A549 (cell line): Measurements from ENCODE around the gene ACAT2. TPM values are rescaled to one million over a fixed set of nuclear protein-coding genes. Genes with fewer than 3 reads are reported as not detected.
"Not testable (repeated sequence)": the region's sequence is repeated elsewhere in the genome, so short reads cannot be mapped to it uniquely, and the experiment has no call there.

ENCODE experiments used
- ATAC-seq, 2 experiments: fragments of 200-7000 bp in 1 of 2; fragments of >200 bp in 1 of 2; cut with Nextera tagmentation in 1 of 2; cut with Tn5 transposase in 1 of 2; 3 replicates each; pipeline versions ENCODE4 v1.8.0 to v1.9.1; 2018 to 2020; ENCODE audit warnings: mild to moderate bottlenecking in 1 of 2, moderate library complexity in 1 of 2
- CTCF ChIA-PET: fragments of 300-600 bp; sonication (Branson Sonifier 250); formaldehyde crosslinking; extraction: SDS; loops from one replicate; lab custom pipeline; 2021; ENCODE audit warnings: antibody characterized with exemption, inconsistent platforms; lab: Yijun Ruan, JAX
- POLR2A ChIA-PET: fragments of 350-600 bp; formaldehyde crosslinking; extraction: SDS; loops from one replicate; lab custom pipeline; 2021; ENCODE audit warnings: antibody characterized with exemption, inconsistent platforms; lab: Yijun Ruan, JAX
- DNase-seq, 2 experiments: peaks; one replicate each; pipeline versions ENCODE4 v3.0.0 to v3.0.0-alpha.2; 2011 to 2016; ENCODE audit warnings: low read depth in 1 of 2, low spot score in 1 of 2
- FAIRE-seq: peaks from 2 replicates; lab custom pipeline; 2011; peaks lifted over from hg19 to GRCh38; lab: Jason Lieb, UNC
- H3K27ac ChIP-seq, 2 experiments: fragments of >200 bp; sonication (Bioruptor Twin); formaldehyde crosslinking; 3 replicates each; pipeline ENCODE4 v1.5.1; 2016 to 2017
- H3K4me1 ChIP-seq: fragments of >200 bp; sonication (Bioruptor Twin); formaldehyde crosslinking; 3 replicates; pipeline ENCODE4 v1.6.1; 2016
- H3K4me2 ChIP-seq: fragments of >200 bp; sonication (Bioruptor Twin); formaldehyde crosslinking; 3 replicates; pipeline ENCODE4 v1.6.1; 2016
- H3K4me3 ChIP-seq: fragments of >200 bp; sonication (Bioruptor Twin); formaldehyde crosslinking; 3 replicates; pipeline ENCODE4 v1.5.1; 2016
- H3K9me3 ChIP-seq: fragments of >200 bp; sonication (Bioruptor Twin); formaldehyde crosslinking; 3 replicates; pipeline ENCODE4 v1.6.1; 2016
- CBX8 ChIP-seq: fragments of 200-600 bp; sonication (generic); IDR thresholded peaks from 2 replicates; pipeline ENCODE4 v1.6.1; 2016
- CEBPB ChIP-seq, 2 experiments: fragments of >200 bp in 1 of 2; sonication (Bioruptor Twin) in 1 of 2; formaldehyde crosslinking in 1 of 2; IDR thresholded peaks; 2 replicates each; pipeline ENCODE4 v1.6.1; 2012 to 2016
- CHD4 ChIP-seq: fragments of 200-600 bp; sonication (generic); IDR thresholded peaks from 2 replicates; pipeline ENCODE4 v1.6.1; 2016; ENCODE audit warnings: antibody characterized with exemption, mild to moderate bottlenecking, borderline replicate concordance
- ESRRA ChIP-seq: fragments of 150-350 bp; IDR thresholded peaks from 2 replicates; pipeline ENCODE4 v1.6.1; 2014; ENCODE audit warnings: mild to moderate bottlenecking, low read length, borderline replicate concordance
- FOXS1 ChIP-seq: fragments of 250-450 bp; sonication (Bioruptor Pico); IDR thresholded peaks from 2 replicates; pipeline ENCODE4 v1.5.0; 2020; ENCODE audit warnings: mild to moderate bottlenecking, moderate library complexity
- GATA3 ChIP-seq: IDR thresholded peaks from 2 replicates; pipeline ENCODE4 v1.6.1; 2012; ENCODE audit warnings: borderline replicate concordance
- HES2 ChIP-seq: fragments of >200 bp; sonication (Bioruptor Twin); formaldehyde crosslinking; IDR thresholded peaks from 2 replicates; pipeline ENCODE4 v1.6.1; 2016
- HEYL ChIP-seq: fragments of 250-450 bp; sonication (Bioruptor Pico); IDR thresholded peaks from 2 replicates; pipeline ENCODE4 v1.8.0; 2021; ENCODE audit warnings: mild to moderate bottlenecking, moderate library complexity
- HOXB13 ChIP-seq: fragments of 250-450 bp; sonication (Bioruptor Pico); IDR thresholded peaks from 2 replicates; pipeline ENCODE4 v1.5.0; 2020; ENCODE audit warnings: low read depth, mild to moderate bottlenecking, moderate library complexity
- HOXB5 ChIP-seq: fragments of 250-450 bp; sonication (Bioruptor Pico); IDR thresholded peaks from 2 replicates; pipeline ENCODE4 v1.5.0; 2020; ENCODE audit warnings: mild to moderate bottlenecking, moderate library complexity
- JUN ChIP-seq, 2 experiments: fragments of >200 bp; sonication (Bioruptor Twin); formaldehyde crosslinking; IDR thresholded peaks; 2 replicates in 1 of 2; 3 replicates in 1 of 2; pipeline ENCODE4 v1.6.1; 2016 to 2017
- JUNB ChIP-seq: fragments of >200 bp; sonication (Bioruptor Twin); formaldehyde crosslinking; IDR thresholded peaks from 2 replicates; pipeline ENCODE4 v1.6.1; 2016
- KDM1A ChIP-seq: fragments of 200-600 bp; sonication (generic); IDR thresholded peaks from 2 replicates; pipeline ENCODE4 v1.6.1; 2016; ENCODE audit warnings: low read depth, mild to moderate bottlenecking
- MAX ChIP-seq: IDR thresholded peaks from 2 replicates; pipeline ENCODE4 v1.6.1; 2012
- NPAS2 ChIP-seq: fragments of 250-450 bp; sonication (Bioruptor Pico); IDR thresholded peaks from 2 replicates; pipeline ENCODE4 v1.8.0; 2022; ENCODE audit warnings: mild to moderate bottlenecking, moderate library complexity, borderline replicate concordance
- NR3C1 ChIP-seq: fragments of >200 bp; sonication (Bioruptor Twin); formaldehyde crosslinking; IDR thresholded peaks from 3 replicates; pipeline ENCODE4 v1.6.1; 2017
- POLR2A ChIP-seq: IDR thresholded peaks from 2 replicates; pipeline ENCODE4 v1.6.1; 2012; ENCODE audit warnings: mild to moderate bottlenecking, low read length
- POLR2AphosphoS2 ChIP-seq: conservative IDR thresholded peaks from 2 replicates; pipeline ENCODE4 v1.6.1; 2012; ENCODE audit warnings: low read length, improper control_type of control experiment, inconsistent platforms
- RAD21 ChIP-seq, 2 experiments: fragments of >200 bp in 1 of 2; sonication (Bioruptor Twin) in 1 of 2; formaldehyde crosslinking in 1 of 2; IDR thresholded peaks in 1 of 2; conservative IDR thresholded peaks in 1 of 2; 2 replicates in 1 of 2; 3 replicates in 1 of 2; pipeline ENCODE4 v1.6.1; 2012 to 2018; ENCODE audit warnings: inconsistent platforms in 1 of 2
- RARB ChIP-seq: fragments of 250-450 bp; sonication (Bioruptor Pico); IDR thresholded peaks from 2 replicates; pipeline ENCODE4 v1.8.0; 2021; ENCODE audit warnings: mild to moderate bottlenecking, moderate library complexity
- RCOR1 ChIP-seq: fragments of 150-350 bp; IDR thresholded peaks from 2 replicates; pipeline ENCODE4 v1.6.1; 2014; ENCODE audit warnings: antibody characterized with exemption, low read length, low read depth
- TFCP2L1 ChIP-seq: fragments of 250-450 bp; sonication (Bioruptor Pico); IDR thresholded peaks from 2 replicates; pipeline ENCODE4 v1.5.0; 2021; ENCODE audit warnings: mild to moderate bottlenecking
- ZNF302 ChIP-seq: fragments of 250-450 bp; sonication (Bioruptor Pico); IDR thresholded peaks from 2 replicates; pipeline ENCODE4 v1.9.0; 2021; ENCODE audit warnings: inconsistent platforms, mild to moderate bottlenecking, moderate library complexity
- WGBS: methylation state at CpG from one replicate; pipeline ENCODE4 v1.1.6; 2017; ENCODE audit errors: missing lambda C conversion rate; 5-methylcytosine and 5-hydroxymethylcytosine counted together
- polyA plus RNA-seq, 4 experiments: library from polyadenylated mRNA; depleted of rRNA in 3 of 4; stranded (reverse); fragments of >200 nt; fragmentation: RNase III in 1 of 4; extraction: RNeasy Plus Mini Kit Qiagen cat#74134 plus additional on column Dnase treatment in 1 of 4; gene quantifications; 2 replicates in 3 of 4; 3 replicates in 1 of 4; pipeline ENCODE4 v1.2.3, GENCODE V29; 2011 to 2017
- TF ChIP-seq, protein P1 (sequence below): fragments of >200 bp; sonication (Bioruptor Twin); formaldehyde crosslinking; IDR thresholded peaks from 3 replicates; pipeline ENCODE4 v1.6.1; 2016
- TF ChIP-seq, protein P2 (sequence below): fragments of 250-450 bp; sonication (Bioruptor Pico); IDR thresholded peaks from 2 replicates; pipeline ENCODE4 v1.5.0; 2021; ENCODE audit warnings: mild to moderate bottlenecking, moderate library complexity, borderline replicate concordance
- TF ChIP-seq, protein P3 (sequence below): fragments of 200-600 bp; sonication (generic); IDR thresholded peaks from 2 replicates; pipeline ENCODE4 v1.6.1; 2016; ENCODE audit warnings: antibody characterized with exemption, mild to moderate bottlenecking, moderate library complexity

ACAT2 gene
- polyA plus RNA-seq, 2 of the 4 experiments (the other 2 are of a cell fraction): 44.7 to 45.5 TPM

DNA sequence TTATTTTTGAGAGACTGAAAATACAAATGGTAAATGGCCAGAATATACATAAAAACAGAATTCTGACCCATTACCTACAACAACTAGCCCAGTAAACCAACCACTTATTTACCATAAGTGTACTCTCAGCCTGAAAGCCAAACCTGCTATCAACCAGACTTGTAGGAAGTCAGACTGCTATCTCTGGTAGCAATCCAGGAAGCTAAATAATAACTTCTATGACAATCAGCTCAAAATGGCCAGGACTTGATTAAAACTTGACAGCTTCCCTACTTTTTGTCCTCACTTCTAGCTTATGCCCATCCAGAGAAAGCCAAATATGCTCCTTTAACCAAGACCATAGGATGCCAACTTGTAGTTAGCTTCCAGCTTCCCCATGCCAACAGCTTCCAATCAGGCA, 39.2 kb upstream of the ACAT2 start:
- no peak overlapping the region for H3K27ac ChIP-seq
- no peaks in the 10 kb centered on the region for H3K9me3 ChIP-seq
- ATAC-seq: no peak
- 0 out of 3 replicates have a peak, but pooled peaks cover 5% of the 10 kb centered on the region for H3K4me1 ChIP-seq
- POLR2A ChIA-PET: interaction anchor here (0.6 kb wide), 1 partner anchor 22 kb away, joined by 5 read pairs; no protein-coding TSS in a partner anchor
- no peak overlapping the region for H3K4me3 ChIP-seq
- TF ChIP-seq KDM1A (no peak), ZNF302 (no peak)
- FAIRE-seq: no peak
- DNase-seq: no peak
- H3K4me2 ChIP-seq: no peak overlapping the region
- CTCF ChIA-PET: interaction anchor here (1.3 to 1.8 kb wide), 2 partner anchors 28 to 31 kb away, joined by 3 to 5 read pairs; no protein-coding TSS in a partner anchor

DNA sequence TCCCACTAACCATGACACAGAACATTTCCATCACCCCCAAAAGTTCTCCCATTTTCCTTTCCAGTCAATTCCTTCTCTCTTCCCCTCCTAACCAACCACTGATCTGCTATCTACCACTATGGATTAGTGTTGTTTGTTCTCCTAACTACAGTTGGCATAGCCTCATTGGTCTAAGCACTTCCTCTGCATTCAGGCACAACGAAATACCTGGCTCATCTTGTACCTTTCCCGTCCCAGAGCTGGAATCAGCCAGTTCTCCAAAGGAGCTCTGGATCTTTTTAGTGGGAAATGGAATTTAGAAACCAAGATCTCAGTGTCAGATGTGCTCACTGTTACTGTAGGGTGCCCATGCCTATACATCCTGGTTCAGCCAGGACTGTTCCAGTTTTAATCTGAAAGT, 38.6 kb upstream of the ACAT2 start:
- 91% methylated on average over 2 of the region's 2 CpGs for whole genome bisulfite sequencing
- Histone ChIP-seq H3K4me2 (no peak overlapping the region), H3K27ac (no peak overlapping the region), H3K4me1 (0 out of 3 replicates have a peak, but pooled peaks cover 4% of the 10 kb centered on the region), H3K4me3 (no peak overlapping the region), H3K9me3 (no peaks in the 10 kb centered on the region)
- ATAC-seq (no peak), FAIRE-seq (no peak), DNase-seq (no peak)
- ChIA-PET CTCF (interaction anchor here (0.6 to 1.8 kb wide), 3 partner anchors 28 to 32 kb away, joined by 3 to 5 read pairs (median 4); no protein-coding TSS in a partner anchor), POLR2A (no interaction called here)
- TF ChIP-seq, protein P1, sequence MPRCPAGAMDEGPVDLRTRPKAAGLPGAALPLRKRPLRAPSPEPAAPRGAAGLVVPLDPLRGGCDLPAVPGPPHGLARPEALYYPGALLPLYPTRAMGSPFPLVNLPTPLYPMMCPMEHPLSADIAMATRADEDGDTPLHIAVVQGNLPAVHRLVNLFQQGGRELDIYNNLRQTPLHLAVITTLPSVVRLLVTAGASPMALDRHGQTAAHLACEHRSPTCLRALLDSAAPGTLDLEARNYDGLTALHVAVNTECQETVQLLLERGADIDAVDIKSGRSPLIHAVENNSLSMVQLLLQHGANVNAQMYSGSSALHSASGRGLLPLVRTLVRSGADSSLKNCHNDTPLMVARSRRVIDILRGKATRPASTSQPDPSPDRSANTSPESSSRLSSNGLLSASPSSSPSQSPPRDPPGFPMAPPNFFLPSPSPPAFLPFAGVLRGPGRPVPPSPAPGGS: no peak
- TF ChIP-seq CHD4 (no peak), GATA3 (no peak), RCOR1 (no peak), POLR2AphosphoS2 (no peak), RAD21 (conservative IDR thresholded peaks at IDR 0.05 in 1 of 2, IDR thresholded peaks at IDR 0.05 in 1 of 2) (no peak), RARB (CRISPR knock-in tag) (no peak), HOXB5 (CRISPR knock-in tag) (no peak), JUN (IDR thresholded peaks at IDR 0.05) (no peak), FOXS1 (CRISPR knock-in tag) (no peak), ESRRA (no peak), NR3C1 (no peak), HOXB13 (CRISPR knock-in tag) (no peak), HES2 (no peak), TFCP2L1 (CRISPR knock-in tag) (no peak), ZNF302 (no peak), NPAS2 (CRISPR knock-in tag) (no peak), CBX8 (no peak)
- TF ChIP-seq, protein P2, sequence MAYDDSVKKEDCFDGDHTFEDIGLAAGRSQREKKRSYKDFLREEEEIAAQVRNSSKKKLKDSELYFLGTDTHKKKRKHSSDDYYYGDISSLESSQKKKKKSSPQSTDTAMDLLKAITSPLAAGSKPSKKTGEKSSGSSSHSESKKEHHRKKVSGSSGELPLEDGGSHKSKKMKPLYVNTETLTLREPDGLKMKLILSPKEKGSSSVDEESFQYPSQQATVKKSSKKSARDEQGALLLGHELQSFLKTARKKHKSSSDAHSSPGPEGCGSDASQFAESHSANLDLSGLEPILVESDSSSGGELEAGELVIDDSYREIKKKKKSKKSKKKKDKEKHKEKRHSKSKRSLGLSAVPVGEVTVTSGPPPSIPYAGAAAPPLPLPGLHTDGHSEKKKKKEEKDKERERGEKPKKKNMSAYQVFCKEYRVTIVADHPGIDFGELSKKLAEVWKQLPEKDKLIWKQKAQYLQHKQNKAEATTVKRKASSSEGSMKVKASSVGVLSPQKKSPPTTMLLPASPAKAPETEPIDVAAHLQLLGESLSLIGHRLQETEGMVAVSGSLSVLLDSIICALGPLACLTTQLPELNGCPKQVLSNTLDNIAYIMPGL (CRISPR knock-in tag): no peak

GRCh38 chr6:159724778-159725177, 37.1 kb upstream of the ACAT2 start:
- Histone ChIP-seq H3K27ac (no peak overlapping the region), H3K4me2 (peak overlapping the region; percentile 99; the same call in 2 of the 3 replicates), H3K9me3 (no peaks in the 10 kb centered on the region), H3K4me3 (no peak overlapping the region), H3K4me1 (peaks cover 14% of the 10 kb centered on the region; the same call in 2 of the 3 replicates)
- DNase-seq (no peak), FAIRE-seq (no peak), ATAC-seq (no peak)
- ChIA-PET POLR2A (interaction anchor here (0.7 kb wide), 1 partner anchor 88 kb away, joined by 11 read pairs; no protein-coding TSS in a partner anchor), CTCF (interaction anchor here (1.8 kb wide), 1 partner anchor 33 kb away, joined by 5 read pairs; no protein-coding TSS in a partner anchor)
- TF ChIP-seq RCOR1: no peak
- TF ChIP-seq MAX: no peak
- no peak for TF ChIP-seq POLR2A
- no peak for TF ChIP-seq CEBPB (IDR thresholded peaks at IDR 0.05)
- TF ChIP-seq, protein P3, sequence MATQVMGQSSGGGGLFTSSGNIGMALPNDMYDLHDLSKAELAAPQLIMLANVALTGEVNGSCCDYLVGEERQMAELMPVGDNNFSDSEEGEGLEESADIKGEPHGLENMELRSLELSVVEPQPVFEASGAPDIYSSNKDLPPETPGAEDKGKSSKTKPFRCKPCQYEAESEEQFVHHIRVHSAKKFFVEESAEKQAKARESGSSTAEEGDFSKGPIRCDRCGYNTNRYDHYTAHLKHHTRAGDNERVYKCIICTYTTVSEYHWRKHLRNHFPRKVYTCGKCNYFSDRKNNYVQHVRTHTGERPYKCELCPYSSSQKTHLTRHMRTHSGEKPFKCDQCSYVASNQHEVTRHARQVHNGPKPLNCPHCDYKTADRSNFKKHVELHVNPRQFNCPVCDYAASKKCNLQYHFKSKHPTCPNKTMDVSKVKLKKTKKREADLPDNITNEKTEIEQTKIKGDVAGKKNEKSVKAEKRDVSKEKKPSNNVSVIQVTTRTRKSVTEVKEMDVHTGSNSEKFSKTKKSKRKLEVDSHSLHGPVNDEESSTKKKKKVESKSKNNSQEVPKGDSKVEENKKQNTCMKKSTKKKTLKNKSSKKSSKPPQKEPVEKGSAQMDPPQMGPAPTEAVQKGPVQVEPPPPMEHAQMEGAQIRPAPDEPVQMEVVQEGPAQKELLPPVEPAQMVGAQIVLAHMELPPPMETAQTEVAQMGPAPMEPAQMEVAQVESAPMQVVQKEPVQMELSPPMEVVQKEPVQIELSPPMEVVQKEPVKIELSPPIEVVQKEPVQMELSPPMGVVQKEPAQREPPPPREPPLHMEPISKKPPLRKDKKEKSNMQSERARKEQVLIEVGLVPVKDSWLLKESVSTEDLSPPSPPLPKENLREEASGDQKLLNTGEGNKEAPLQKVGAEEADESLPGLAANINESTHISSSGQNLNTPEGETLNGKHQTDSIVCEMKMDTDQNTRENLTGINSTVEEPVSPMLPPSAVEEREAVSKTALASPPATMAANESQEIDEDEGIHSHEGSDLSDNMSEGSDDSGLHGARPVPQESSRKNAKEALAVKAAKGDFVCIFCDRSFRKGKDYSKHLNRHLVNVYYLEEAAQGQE: no peak
- no peak for TF ChIP-seq RAD21 (conservative IDR thresholded peaks at IDR 0.05 in 1 of 2, IDR thresholded peaks at IDR 0.05 in 1 of 2)
- no peak for TF ChIP-seq HEYL (CRISPR knock-in tag)
- TF ChIP-seq JUNB: no peak
- WGBS: 100% methylated on average over 4 of the region's 4 CpGs

DNA sequence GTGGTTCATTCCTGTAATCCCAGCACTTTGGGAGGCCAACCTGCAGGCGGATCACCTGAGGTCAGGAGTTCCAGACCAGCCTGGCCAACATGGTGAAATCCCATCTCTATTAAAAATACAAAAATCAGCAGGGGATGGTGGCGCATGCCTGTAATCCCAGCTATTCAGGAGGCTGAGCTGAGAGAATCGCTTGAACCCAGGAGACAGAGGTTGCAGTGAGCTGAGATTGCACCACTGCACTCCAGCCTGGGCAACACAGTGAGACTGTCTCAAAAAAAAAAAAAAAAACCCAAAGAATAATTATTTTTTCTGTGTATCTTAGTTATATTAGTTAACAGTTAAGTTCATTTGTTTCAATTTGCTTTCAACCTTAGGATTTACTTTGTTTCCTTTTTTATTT, 36.6 kb upstream of the ACAT2 start:
- DNase-seq, H3K27ac ChIP-seq, ATAC-seq, H3K4me3 ChIP-seq, POLR2A ChIA-PET, FAIRE-seq, H3K9me3 ChIP-seq: not testable (repeated sequence)
- Histone ChIP-seq H3K4me2 (peak overlapping the region; percentile 99), H3K4me1 (peaks cover 18% of the 10 kb centered on the region; the same call in 2 of the 3 replicates)
- 100% methylated on average over 2 of the region's 3 CpGs for WGBS
- CTCF ChIA-PET: interaction anchor here (0.6 kb wide), 1 partner anchor 71 kb away, joined by 3 read pairs; no protein-coding TSS in a partner anchor
